HFFc6 (cell line): ENCODE results near the gene DYNC2I2. TPM values are rescaled to one million over a fixed set of nuclear protein-coding genes. Genes with fewer than 3 reads are reported as not detected.
"Not testable (repeated sequence)": the region's sequence is repeated elsewhere in the genome, so short reads cannot be mapped to it uniquely, and the experiment has no call there.

Experiments
- DNase-seq: peaks from one replicate; pipeline ENCODE4 v3.0.0-alpha.2; 2018
- H3K27ac Mint-ChIP-seq: 2 replicates; pipeline ENCODE4 v1.8.0; 2020; ENCODE audit warnings: mild to moderate bottlenecking, mixed read lengths
- H3K27me3 Mint-ChIP-seq: 2 replicates; pipeline ENCODE4 v1.8.0; 2021; ENCODE audit warnings: mild to moderate bottlenecking, moderate library complexity, mixed read lengths; ENCODE audit not compliant: insufficient read depth
- H3K36me3 Mint-ChIP-seq: 2 replicates; pipeline ENCODE4 v1.8.0; 2021; ENCODE audit warnings: low read depth, mixed read lengths
- H3K4me1 Mint-ChIP-seq: 2 replicates; pipeline ENCODE4 v1.8.0; 2020; ENCODE audit warnings: low read depth, mixed read lengths
- H3K4me3 Mint-ChIP-seq: 2 replicates; pipeline ENCODE4 v1.8.0; 2020; ENCODE audit warnings: mild to moderate bottlenecking, moderate library complexity, mixed read lengths
- H3K9me3 Mint-ChIP-seq: 2 replicates; pipeline ENCODE4 v1.8.0; 2020; ENCODE audit warnings: mild to moderate bottlenecking, mixed read lengths
- total RNA-seq, 6 experiments: library from RNA; stranded (reverse); fragmentation: NEBNext Ultra II Directional; extraction: Animal tissue kit (Norgen Biotek cat#: 25700); gene quantifications; 2 replicates in 1 of 6; 3 replicates in 5 of 6; pipeline ENCODE4 v1.2.3, GENCODE V29; 2021
- TF ChIP-seq, protein P1 (sequence below): fragments of 200-600 bp; sonication (generic); IDR thresholded peaks from 2 replicates; pipeline ENCODE4 v1.5.0; 2021; ENCODE audit warnings: antibody characterized with exemption, mild to moderate bottlenecking

The DYNC2I2 gene
- total RNA-seq, 6 experiments from 2014 or later = 34.5 to 51.7 (median 49.9) TPM

DNA sequence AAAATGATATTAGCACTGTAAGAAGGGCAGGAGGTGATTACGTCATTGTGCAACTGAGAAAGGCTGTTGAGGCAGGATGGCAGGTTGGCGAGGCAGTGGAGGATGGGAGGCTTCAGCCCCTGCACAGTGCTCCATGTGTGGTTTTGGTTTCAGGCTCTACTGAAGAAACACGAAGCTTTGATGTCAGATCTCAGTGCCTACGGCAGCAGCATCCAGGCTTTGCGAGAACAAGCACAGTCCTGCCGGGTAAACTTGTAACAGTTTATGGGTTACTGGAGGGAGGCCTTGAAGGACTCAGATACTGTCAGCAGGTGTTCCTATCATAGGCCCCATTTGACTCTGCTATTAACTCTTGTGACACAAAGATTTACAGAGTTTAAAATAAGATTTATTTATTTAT lies 69.2 kb downstream of the DYNC2I2 start:
- no peak overlapping the region for H3K4me3 Mint-ChIP-seq
- H3K4me1 Mint-ChIP-seq = no peaks in the 10 kb centered on the region
- H3K27me3 Mint-ChIP-seq = peaks cover 3% of the 10 kb centered on the region
- TF ChIP-seq, protein P1, sequence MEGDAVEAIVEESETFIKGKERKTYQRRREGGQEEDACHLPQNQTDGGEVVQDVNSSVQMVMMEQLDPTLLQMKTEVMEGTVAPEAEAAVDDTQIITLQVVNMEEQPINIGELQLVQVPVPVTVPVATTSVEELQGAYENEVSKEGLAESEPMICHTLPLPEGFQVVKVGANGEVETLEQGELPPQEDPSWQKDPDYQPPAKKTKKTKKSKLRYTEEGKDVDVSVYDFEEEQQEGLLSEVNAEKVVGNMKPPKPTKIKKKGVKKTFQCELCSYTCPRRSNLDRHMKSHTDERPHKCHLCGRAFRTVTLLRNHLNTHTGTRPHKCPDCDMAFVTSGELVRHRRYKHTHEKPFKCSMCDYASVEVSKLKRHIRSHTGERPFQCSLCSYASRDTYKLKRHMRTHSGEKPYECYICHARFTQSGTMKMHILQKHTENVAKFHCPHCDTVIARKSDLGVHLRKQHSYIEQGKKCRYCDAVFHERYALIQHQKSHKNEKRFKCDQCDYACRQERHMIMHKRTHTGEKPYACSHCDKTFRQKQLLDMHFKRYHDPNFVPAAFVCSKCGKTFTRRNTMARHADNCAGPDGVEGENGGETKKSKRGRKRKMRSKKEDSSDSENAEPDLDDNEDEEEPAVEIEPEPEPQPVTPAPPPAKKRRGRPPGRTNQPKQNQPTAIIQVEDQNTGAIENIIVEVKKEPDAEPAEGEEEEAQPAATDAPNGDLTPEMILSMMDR = no peak
- peaks cover 65% of the 10 kb centered on the region for H3K36me3 Mint-ChIP-seq
- no peak overlapping the region for H3K27ac Mint-ChIP-seq
- H3K9me3 Mint-ChIP-seq = no peaks in the 10 kb centered on the region
- no peak for DNase-seq

DNA sequence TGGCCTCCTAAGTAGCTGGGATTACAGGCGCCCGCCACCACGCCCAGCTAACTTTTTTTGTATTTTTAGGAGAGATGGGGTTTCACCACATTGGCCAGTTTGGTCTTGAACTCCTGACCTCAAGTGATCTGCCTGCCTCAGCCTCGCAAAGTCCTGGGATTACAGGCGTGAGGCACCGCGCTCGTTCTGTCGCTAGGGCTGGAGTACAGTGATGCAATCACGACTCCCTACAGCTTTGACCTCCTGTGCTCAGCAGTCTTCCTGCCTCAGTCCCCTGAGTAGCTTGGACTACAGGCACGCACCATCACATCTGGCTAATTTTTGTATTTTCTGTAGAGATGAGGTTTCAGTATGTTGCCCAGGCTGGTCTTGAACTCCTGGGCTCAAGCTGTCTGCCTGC lies 69.7 kb downstream of the DYNC2I2 start:
- not testable (repeated sequence) for H3K9me3 Mint-ChIP-seq, DNase-seq, H3K4me1 Mint-ChIP-seq, H3K4me3 Mint-ChIP-seq, H3K27ac Mint-ChIP-seq, H3K27me3 Mint-ChIP-seq
- H3K36me3 Mint-ChIP-seq = peaks cover 62% of the 10 kb centered on the region

- not testable (repeated sequence) for H3K27ac Mint-ChIP-seq, H3K9me3 Mint-ChIP-seq, H3K4me1 Mint-ChIP-seq, H3K4me3 Mint-ChIP-seq, DNase-seq, H3K27me3 Mint-ChIP-seq
- peaks cover 59% of the 10 kb centered on the region for H3K36me3 Mint-ChIP-seq
Measured at GRCh38 chr9:128585155-128585554, 71.5 kb downstream of the DYNC2I2 start.

Other genes starting within 250 kb of the DYNC2I2 start
- gene CERCAM, start 236.0 kb downstream of the DYNC2I2 start, total RNA-seq = 100 to 1,000 TPM; 125 to 172 (median 136) TPM
- gene ODF2, start 200.8 kb downstream of the DYNC2I2 start, total RNA-seq = 10 to 100 TPM; 29.5 to 40.8 (median 36.9) TPM
- 10 to 100 TPM; 22.2 to 26.7 (median 24.7) TPM for gene GLE1, start 152.1 kb downstream of the DYNC2I2 start, total RNA-seq
- 100 to 1,000 TPM; 316 to 368 (median 327) TPM for gene SPTAN1, start 104.3 kb downstream of the DYNC2I2 start, total RNA-seq
- gene SET, start 32.4 kb upstream of the DYNC2I2 start, total RNA-seq = 100 to 1,000 TPM; 297 to 358 (median 343) TPM
- 1 to 10 TPM; 1.9 to 5.6 (median 3.5) TPM for gene PKN3, start 45.7 kb upstream of the DYNC2I2 start, total RNA-seq
- 10 to 100 TPM; 48.1 to 54.6 (median 53.1) TPM for gene ZDHHC12, start 67.3 kb upstream of the DYNC2I2 start, total RNA-seq
- 10 to 100 TPM; 32.5 to 47.6 (median 37.8) TPM for gene ZER1, start 115.1 kb upstream of the DYNC2I2 start, total RNA-seq
- 10 to 100 TPM; 28.0 to 34.7 (median 30.3) TPM for gene TBC1D13, start 130.4 kb upstream of the DYNC2I2 start, total RNA-seq
- gene ENDOG, start 161.7 kb upstream of the DYNC2I2 start, total RNA-seq = 10 to 100 TPM; 16.0 to 23.7 (median 17.0) TPM
- 10 to 100 TPM; 33.2 to 46.8 (median 38.2) TPM for gene SPOUT1, start 172.9 kb upstream of the DYNC2I2 start, total RNA-seq
- gene KYAT1, start 225.1 kb upstream of the DYNC2I2 start, total RNA-seq = 1 to 10 TPM; 6.7 to 9.0 (median 8.3) TPM
- 10 to 100 TPM; 37.8 to 51.9 (median 39.6) TPM for gene LRRC8A, start 225.3 kb upstream of the DYNC2I2 start, total RNA-seq